ENCODE measurements around the gene HPSE2.
"Not testable (repeated sequence)": the region's sequence is repeated elsewhere in the genome, so short reads cannot be mapped to it uniquely, and the experiment has no call there.

Gene HPSE2

DNA sequence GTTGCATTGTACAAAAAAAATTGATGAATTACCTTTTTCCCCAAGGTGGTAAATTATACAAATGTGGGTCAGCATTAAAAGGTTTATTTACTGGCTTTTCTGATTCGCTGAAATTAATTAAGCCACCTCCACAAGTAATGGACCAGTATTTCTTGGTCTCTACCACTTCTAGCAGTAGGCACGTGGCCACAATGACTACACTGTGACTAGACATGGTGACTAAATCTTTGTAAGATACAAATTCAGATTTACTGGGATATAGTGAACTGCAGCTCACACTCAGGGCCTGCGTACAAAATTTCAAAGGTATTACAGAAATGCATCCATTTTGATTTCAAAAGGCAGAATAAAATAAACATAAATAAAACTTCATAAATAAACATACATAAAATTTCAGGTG is 10.9 kb downstream of the HPSE2 start:
- H3K27me3 Mint-ChIP-seq = peaks cover 21% of the 10 kb centered on the region
- H3K36me3 Mint-ChIP-seq = no peaks in the 10 kb centered on the region
- H3K4me1 Mint-ChIP-seq = no peaks in the 10 kb centered on the region
- H3K9me3 Mint-ChIP-seq = no peaks in the 10 kb centered on the region
- H3K4me3 Mint-ChIP-seq = no peak overlapping the region
- no peak overlapping the region for H3K27ac Mint-ChIP-seq

DNA sequence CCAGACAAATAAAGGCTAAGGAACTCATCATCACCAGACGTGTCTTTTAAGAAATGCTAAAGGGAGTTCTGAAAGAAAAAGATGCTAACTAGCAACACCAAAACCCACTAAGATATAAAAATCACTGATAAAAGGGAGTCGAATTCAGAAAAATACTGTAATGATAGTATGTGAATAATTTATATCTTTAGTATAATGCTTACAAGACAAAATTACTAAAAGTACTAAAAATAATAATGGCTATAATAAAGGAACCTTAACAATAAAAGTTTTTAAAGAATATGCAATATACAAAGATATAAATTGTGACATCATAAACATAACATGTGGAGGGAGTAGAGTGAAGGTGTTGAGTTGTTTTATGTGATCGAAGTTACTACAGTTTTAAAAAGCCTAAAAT is 28.3 kb downstream of the HPSE2 start:
- peaks cover 15% of the 10 kb centered on the region for H3K9me3 Mint-ChIP-seq
- peaks cover 6% of the 10 kb centered on the region for H3K27me3 Mint-ChIP-seq
- no peaks in the 10 kb centered on the region for H3K36me3 Mint-ChIP-seq
- no peak overlapping the region for H3K27ac Mint-ChIP-seq
- H3K4me3 Mint-ChIP-seq = no peak overlapping the region
- no peaks in the 10 kb centered on the region for H3K4me1 Mint-ChIP-seq

DNA sequence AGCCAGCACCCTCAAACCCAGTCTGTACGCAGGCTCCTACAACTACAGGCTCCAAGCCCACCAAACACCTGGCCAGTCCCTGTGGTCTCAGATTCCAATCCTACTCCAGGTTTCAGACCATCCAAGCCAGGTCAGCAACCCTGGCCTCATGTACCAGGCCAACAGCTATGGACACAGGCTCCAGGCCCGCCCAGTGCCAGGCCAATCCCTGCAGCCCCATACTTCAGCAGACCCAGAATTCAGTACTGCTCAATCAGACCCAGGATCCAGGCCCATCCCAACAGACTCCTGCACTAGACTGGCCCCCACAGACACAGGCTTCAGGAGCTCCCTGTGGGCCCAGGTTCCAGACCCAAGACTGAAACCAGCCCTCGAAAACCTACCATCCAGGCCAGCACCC is 32.3 kb downstream of the HPSE2 start:
- Mint-ChIP-seq H3K4me1 (no peaks in the 10 kb centered on the region), H3K27ac (no peak overlapping the region), H3K9me3 (peaks cover 8% of the 10 kb centered on the region), H3K36me3 (no peaks in the 10 kb centered on the region), H3K27me3 (peaks cover 4% of the 10 kb centered on the region), H3K4me3 (no peak overlapping the region)

DNA sequence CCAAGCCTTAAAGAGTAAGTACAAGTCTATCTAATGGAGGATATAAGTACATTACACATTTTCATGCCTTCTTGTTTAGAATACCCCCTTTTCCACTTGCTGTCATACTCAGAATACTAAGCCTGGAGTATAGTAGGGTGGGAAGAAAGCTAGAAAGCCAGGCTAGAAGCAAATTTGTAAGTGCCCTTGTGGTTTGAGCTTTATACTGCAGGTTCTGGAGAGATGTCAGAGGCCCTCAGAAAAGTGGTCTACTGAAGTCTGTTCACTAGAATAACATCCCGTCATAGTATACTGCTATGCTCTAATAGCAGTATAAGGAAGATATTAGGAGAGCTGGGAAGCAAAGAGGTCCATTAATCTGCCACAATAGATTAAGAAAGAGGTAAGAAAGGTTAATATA is 62.7 kb downstream of the HPSE2 start:
- no peak overlapping the region for H3K4me3 Mint-ChIP-seq
- no peaks in the 10 kb centered on the region for H3K36me3 Mint-ChIP-seq
- peaks cover 8% of the 10 kb centered on the region for H3K27me3 Mint-ChIP-seq
- no peaks in the 10 kb centered on the region for H3K4me1 Mint-ChIP-seq
- H3K9me3 Mint-ChIP-seq = no peaks in the 10 kb centered on the region
- H3K27ac Mint-ChIP-seq = no peak overlapping the region

DNA sequence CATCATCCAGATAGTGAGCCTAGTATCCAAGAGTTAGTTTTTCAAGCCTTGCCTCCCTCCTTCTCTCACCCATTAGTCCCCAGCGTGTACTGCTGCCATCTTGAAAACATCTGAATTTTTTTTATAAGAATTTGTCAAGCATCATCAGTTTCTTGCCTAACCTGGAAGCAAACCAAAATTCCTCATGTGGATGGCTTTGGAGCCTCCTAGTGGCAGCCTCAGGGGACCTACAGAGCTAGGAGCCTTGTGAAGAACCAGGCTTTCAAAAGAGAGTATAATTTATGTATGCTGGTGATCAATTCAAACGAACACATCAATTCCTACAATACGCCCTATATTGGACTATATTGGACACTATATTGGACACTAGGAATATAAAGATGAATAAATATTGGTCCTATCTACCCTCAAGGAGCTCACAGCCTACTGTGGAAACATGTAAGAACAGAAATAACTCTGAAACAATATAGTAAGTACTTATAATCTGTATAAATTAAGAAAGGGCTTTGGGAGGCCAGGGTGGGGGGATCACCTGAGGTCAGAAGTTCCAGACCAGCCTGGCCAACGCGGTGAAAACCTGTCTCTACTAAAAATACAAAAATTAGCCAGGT is 63.4 kb downstream of the HPSE2 start:
- H3K9me3 Mint-ChIP-seq = no peaks in the 10 kb centered on the region
- no peak overlapping the region for H3K27ac Mint-ChIP-seq
- no peaks in the 10 kb centered on the region for H3K4me1 Mint-ChIP-seq
- H3K36me3 Mint-ChIP-seq = no peaks in the 10 kb centered on the region
- peaks cover 8% of the 10 kb centered on the region for H3K27me3 Mint-ChIP-seq
- no peak overlapping the region for H3K4me3 Mint-ChIP-seq

DNA sequence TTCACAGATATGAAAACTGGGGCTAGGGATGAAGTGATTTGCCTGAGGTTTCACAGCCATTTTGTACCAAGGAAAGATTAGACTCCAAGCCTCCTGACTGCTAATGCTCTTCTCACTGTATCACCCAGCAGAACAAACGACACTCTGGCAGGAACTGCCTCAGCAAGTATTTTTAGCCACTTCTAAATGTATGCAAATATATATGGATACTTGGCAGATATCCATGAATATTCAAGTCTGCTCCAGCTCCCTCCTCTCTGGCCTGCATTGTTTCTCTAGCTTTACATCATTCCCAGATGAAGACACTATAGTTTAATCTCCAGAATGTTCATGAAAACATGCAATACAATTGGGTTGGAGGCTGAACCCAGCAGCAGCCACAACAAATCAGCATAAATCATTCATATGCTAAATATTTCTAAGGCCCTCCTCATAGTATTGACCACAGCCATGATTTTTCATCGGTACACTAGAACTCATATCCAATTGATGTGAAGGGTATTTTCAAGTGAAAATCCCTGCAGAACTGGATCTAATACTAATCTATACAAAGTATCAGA is 65.5 kb downstream of the HPSE2 start:
- H3K9me3 Mint-ChIP-seq = no peaks in the 10 kb centered on the region
- H3K36me3 Mint-ChIP-seq = no peaks in the 10 kb centered on the region
- H3K4me1 Mint-ChIP-seq = no peaks in the 10 kb centered on the region

DNA sequence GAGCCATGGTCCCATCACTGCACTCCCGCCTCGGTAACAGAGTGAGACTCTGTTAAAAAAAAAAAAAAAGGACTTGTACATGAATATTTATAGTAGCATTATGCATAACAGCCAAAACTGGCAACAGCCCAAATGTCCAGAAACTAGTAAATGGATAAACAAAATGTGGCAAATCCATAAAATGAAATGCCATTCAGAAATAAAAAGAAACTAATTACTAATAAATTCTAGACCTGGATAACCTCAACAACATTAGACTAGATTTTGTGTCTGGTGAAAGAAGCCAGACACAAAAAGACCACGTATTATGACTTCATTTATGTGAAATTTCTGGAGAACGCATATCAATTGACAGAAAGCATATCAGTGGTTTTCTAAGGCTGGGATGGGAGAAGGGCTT is 74.5 kb downstream of the HPSE2 start:
- no peaks in the 10 kb centered on the region for H3K4me1 Mint-ChIP-seq
- no peaks in the 10 kb centered on the region for H3K36me3 Mint-ChIP-seq
- H3K27ac Mint-ChIP-seq = no peak overlapping the region
- peaks cover 1% of the 10 kb centered on the region for H3K27me3 Mint-ChIP-seq
- no peaks in the 10 kb centered on the region for H3K9me3 Mint-ChIP-seq
- no peak overlapping the region for H3K4me3 Mint-ChIP-seq

More for the DNA sequence above, 65.5 kb downstream of the HPSE2 start:
- H3K4me3 Mint-ChIP-seq = no peak overlapping the region
- H3K27ac Mint-ChIP-seq = no peak overlapping the region
- peaks cover 10% of the 10 kb centered on the region for H3K27me3 Mint-ChIP-seq

DNA sequence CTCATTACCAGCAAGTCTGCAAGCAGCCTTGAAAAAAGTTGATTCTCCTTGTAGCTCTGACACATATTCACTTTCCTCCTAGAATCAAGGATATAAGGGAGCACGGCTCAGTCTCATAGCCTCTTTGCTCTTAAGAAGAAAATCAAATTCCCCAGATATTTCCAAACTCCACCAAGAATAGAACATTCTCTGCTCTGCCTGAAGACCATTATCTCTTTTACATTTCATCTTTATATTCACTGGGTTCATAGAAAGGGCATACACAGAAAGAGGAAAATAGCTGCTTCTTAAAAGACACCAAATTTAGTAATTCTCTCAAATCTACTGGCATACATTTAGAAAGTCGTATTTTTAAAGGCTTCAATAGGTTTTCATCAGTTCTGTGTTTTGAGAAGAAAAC is 92.0 kb downstream of the HPSE2 start:
- Mint-ChIP-seq H3K4me3 (no peak overlapping the region), H3K27me3 (peaks cover 1% of the 10 kb centered on the region), H3K9me3 (no peaks in the 10 kb centered on the region), H3K36me3 (no peaks in the 10 kb centered on the region), H3K4me1 (no peaks in the 10 kb centered on the region), H3K27ac (no peak overlapping the region)

DNA sequence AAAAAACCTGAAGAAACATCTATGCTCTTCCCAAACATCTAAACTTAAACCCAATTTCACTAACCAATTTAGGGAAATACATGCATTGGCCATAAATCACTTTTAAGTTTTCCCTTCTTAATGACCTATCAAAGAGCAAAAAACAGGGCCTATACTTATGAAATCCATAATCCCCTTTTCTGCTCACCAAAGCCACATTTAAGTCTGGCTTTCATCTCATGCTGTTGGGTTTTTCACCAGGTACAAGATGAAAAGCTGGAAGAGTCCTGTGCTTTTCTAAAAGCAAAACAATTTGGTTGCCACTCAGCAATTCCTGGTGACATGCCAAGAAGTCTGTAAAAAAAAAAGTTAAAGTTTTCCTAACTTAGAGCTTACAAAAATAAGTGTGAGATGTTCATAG is 92.6 kb downstream of the HPSE2 start:
- H3K36me3 Mint-ChIP-seq = no peaks in the 10 kb centered on the region
- no peak overlapping the region for H3K4me3 Mint-ChIP-seq
- peaks cover 1% of the 10 kb centered on the region for H3K27me3 Mint-ChIP-seq
- H3K9me3 Mint-ChIP-seq = no peaks in the 10 kb centered on the region
- H3K4me1 Mint-ChIP-seq = no peaks in the 10 kb centered on the region
- no peak overlapping the region for H3K27ac Mint-ChIP-seq

DNA sequence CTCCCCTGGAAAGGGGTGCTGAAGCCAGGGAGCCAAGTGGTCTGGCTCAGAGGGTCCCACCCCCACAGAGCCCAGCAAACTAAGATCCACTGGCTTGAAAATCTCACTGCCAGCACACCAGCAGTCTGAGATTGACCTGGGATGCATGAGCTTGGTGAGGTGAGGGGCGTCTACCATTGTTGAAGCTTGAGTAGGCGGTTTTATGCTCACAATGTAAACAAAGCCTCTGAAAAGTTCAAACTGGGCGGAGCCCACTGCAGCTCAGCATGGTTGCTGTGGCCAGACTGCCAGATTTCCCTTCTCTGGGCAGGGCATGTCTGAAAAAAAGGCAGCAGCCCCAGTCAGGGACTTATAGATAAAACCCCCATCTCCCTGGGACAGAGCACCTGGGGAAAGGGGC is 102.8 kb downstream of the HPSE2 start:
- H3K27ac Mint-ChIP-seq, H3K4me3 Mint-ChIP-seq, H3K4me1 Mint-ChIP-seq, H3K27me3 Mint-ChIP-seq, H3K36me3 Mint-ChIP-seq: not testable (repeated sequence)
- peaks cover 12% of the 10 kb centered on the region for H3K9me3 Mint-ChIP-seq

DNA sequence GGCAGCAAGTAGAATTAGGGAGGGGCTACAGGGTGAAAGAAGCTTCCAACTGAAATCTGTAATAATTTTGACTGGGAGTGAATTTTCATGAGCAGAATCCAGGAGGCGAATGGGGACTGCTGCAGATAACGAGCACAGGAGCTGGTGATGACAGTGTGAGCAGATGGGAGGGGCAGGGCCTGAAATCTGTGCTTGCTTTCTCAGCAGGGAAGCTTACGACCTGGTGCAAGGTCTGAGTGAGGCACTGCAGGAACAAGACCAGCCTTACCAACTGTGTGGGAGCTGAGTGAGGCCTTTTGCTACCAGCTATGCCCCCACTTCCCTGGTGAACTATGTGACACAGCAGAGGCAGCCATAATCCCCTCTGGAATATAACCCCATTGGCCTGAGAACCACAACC is 109.8 kb downstream of the HPSE2 start:
- Mint-ChIP-seq H3K9me3 (peaks cover 12% of the 10 kb centered on the region), H3K27ac (no peak overlapping the region), H3K4me3 (no peak overlapping the region), H3K27me3 (peaks cover 3% of the 10 kb centered on the region), H3K36me3 (no peaks in the 10 kb centered on the region), H3K4me1 (no peaks in the 10 kb centered on the region)

DNA sequence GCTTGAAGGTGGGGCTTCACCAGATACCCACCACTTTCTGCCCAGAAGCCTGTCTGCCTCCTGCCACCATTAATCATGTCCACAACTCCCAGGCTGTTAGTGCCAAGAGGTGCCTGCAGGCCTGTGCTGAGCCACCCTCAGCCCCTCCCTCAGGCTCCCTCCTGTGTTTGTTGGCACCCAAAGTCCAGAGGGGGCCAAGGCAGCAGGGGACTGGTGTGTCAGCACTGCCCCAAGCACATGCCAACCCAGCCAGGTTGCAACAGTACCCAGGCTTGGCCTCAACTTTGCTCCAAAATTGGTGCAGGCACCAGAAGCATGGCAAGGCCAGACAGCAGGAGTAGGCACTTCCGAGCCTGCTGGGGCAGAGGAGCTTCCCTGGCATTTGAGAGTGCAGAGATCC is 111.3 kb downstream of the HPSE2 start:
- H3K27me3 Mint-ChIP-seq = peaks cover 1% of the 10 kb centered on the region
- no peaks in the 10 kb centered on the region for H3K4me1 Mint-ChIP-seq
- no peak overlapping the region for H3K27ac Mint-ChIP-seq
- peaks cover 6% of the 10 kb centered on the region for H3K9me3 Mint-ChIP-seq
- H3K4me3 Mint-ChIP-seq = no peak overlapping the region
- no peaks in the 10 kb centered on the region for H3K36me3 Mint-ChIP-seq

DNA sequence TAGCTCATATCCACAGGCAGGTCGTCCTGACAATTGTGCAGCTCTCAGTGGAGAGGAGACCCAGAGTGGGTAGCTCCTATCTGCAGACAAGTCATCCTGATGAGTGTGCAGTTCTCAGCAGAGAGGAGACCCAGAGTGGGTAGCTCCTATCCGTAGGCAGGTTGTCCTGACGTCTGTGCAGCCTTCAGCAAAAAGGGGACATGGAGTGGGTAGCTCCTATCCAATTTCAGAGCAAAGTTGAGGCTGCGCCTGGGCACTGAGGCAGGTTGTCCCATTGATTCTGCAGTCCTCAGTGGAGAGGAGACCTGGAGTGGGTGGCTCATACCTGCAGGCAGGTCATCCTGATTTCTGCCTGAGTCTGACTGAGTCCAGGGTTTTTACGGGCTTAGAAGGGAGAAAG is 111.8 kb downstream of the HPSE2 start:
- Mint-ChIP-seq H3K9me3 (peaks cover 4% of the 10 kb centered on the region), H3K4me3 (no peak overlapping the region), H3K36me3 (no peaks in the 10 kb centered on the region), H3K27me3 (peaks cover 1% of the 10 kb centered on the region), H3K27ac (no peak overlapping the region), H3K4me1 (no peaks in the 10 kb centered on the region)

DNA sequence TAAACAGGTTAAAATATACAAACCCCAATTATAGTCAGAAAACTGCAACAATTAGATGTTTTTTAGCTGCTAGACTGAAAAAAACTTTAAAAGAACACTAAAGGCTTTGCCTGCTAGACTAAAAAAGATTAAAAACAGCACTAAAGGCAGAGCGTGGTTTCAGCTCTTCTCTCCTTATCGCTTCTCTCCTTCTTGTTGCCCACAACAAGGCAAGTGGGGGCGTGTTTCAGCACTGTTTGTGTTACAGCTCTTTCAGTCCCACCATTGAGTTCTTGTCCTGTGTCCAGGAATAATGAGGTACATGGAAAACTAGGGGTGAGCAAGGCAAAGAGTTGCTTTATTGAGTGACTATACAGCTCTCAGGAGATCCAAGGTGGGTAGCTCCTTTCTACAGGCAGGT is 112.3 kb downstream of the HPSE2 start:
- Mint-ChIP-seq H3K9me3 (peaks cover 4% of the 10 kb centered on the region), H3K27me3 (no peaks in the 10 kb centered on the region), H3K4me3 (no peak overlapping the region), H3K36me3 (no peaks in the 10 kb centered on the region), H3K4me1 (no peaks in the 10 kb centered on the region), H3K27ac (no peak overlapping the region)

DNA sequence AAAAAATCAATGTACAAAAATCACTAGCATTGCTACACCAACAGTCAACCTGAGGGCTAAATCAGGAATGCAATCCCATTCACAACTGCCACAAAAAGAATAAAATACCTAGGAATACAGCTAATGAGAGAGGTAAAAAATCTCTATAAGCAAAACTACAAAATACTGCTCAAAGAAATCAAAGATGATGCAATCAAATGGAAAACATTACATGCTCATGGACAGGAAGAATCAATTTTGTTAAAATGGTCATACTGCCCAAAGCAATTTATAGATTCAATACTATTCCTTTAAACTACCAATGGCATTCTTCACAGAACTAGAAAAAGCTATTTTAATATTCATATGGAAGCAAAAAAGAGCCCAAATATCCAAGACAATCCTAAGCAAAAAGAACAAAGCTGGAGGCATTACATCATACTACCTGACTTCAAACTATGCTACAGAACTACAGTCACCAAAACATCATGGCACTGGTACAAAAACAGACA is 116.3 kb downstream of the HPSE2 start:
- Mint-ChIP-seq H3K4me1 (no peaks in the 10 kb centered on the region), H3K27me3 (no peaks in the 10 kb centered on the region), H3K4me3 (no peak overlapping the region), H3K36me3 (no peaks in the 10 kb centered on the region), H3K9me3 (no peaks in the 10 kb centered on the region), H3K27ac (no peak overlapping the region)

DNA sequence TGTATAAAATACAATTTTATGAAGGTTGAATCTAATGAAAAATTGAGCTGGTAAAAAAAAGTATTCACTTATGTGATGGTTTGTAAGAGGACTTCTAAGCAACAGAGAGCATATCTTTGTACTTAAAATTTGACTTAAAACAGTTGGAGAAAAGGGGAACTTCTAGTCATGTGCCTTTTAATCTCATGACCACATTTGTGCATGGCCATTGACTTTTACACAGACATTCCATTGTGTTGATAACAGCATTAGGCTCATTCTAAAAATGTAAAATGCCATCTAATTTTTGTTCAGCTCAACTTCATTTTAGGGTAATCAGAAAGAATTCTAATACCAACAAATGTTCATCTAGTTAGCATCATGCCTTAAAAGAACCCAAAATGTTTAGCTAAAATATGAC is 119.9 kb downstream of the HPSE2 start:
- Mint-ChIP-seq H3K27me3 (no peaks in the 10 kb centered on the region), H3K4me1 (no peaks in the 10 kb centered on the region), H3K4me3 (no peak overlapping the region), H3K36me3 (no peaks in the 10 kb centered on the region), H3K9me3 (peaks cover 5% of the 10 kb centered on the region), H3K27ac (no peak overlapping the region)

DNA sequence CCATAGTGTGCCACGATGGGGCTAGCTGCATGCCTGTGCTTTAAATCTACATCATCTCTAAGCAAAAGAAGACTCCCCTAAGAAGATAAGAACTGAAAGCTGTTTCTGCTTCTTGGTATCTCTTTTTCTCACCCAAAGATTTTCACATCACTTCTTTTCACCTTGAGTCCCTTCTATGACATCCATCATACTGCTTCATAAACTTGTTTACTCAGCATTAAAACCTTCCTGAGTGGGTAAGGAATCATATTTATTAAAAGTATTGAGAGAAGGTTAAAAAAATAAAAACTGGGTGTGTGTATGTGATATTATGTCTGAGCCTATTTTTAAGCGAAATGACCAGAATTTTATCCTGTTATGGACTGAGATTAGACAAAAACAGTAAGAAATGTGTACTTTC is 150.3 kb downstream of the HPSE2 start:
- H3K4me3 Mint-ChIP-seq = no peak overlapping the region

More for the DNA sequence above, 150.3 kb downstream of the HPSE2 start:
- no peak overlapping the region for H3K27ac Mint-ChIP-seq
- no peaks in the 10 kb centered on the region for H3K4me1 Mint-ChIP-seq
- no peaks in the 10 kb centered on the region for H3K9me3 Mint-ChIP-seq
- H3K36me3 Mint-ChIP-seq = no peaks in the 10 kb centered on the region
- H3K27me3 Mint-ChIP-seq = no peaks in the 10 kb centered on the region

Data from activated naive CD4-positive, alpha-beta T cell treated with anti-CD3 and anti-CD28 coated beads, Interleukin-2, amount 50 U/mL, for 24 hours (primary cell).